ENCODE results near the gene SEPHS2.
"Not testable (repeated sequence)": the region's sequence is repeated elsewhere in the genome, so short reads cannot be mapped to it uniquely, and the experiment has no call there.

SEPHS2 gene

DNA sequence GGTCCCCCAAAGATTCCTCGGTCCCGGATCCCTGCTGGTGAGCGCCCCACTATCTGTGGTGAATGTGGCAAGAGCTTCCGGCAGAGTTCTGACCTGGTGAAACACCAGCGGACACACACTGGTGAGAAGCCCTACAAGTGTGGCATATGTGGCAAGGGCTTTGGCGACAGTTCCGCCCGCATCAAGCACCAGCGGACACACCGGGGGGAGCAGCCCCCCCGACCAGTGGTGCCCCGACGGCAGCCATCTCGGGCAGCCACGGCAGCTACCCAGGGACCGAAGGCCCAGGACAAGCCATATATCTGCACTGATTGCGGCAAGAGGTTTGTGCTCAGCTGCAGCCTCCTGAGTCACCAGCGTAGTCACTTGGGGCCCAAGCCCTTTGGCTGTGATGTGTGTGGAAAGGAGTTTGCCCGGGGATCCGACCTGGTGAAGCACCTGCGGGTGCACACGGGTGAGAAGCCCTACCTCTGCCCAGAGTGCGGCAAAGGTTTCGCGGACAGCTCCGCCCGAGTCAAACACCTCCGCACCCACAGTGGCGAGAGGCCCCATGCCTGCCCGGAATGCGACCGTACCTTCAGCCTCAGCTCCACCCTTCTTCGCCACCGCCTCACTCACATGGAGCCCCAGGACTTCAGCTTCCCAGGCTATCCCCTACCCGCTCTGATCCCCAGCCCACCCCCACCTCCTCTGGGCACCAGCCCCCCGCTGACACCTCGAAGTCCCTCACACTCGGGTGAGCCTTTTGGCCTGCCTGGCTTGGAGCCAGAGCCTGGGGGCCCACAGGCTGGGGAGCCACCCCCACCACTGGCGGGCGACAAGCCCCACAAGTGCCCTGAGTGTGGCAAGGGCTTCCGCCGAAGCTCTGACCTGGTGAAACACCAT lies 47.7 kb downstream of the SEPHS2 start:
- no peak for DNase-seq

DNA sequence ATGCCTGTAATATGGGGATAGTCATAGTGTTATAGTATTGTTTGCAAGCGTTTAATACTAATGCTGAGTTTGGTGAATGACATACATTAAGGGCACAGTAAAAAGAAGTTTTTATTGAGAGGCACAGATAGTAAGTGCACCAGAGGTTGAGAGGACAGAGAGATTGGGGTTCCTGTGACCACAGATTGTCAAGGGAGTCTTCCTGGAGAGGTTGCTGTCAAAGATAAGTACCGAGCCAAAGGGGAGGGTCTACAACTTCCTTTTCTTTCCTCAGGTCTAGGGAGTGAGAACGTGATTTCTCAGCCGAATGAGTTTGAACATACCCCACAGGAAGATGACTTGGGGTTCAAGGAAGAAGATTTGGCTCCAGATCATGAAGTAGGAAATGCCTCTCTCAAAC lies 48.6 kb downstream of the SEPHS2 start:
- no peak for DNase-seq

- DNase-seq, result not testable (repeated sequence)
Measured at GRCh38 chr16:30396627-30397026, 49.0 kb downstream of the SEPHS2 start.

- no peak for DNase-seq
Measured at GRCh38 chr16:30395992-30396585, 49.6 kb downstream of the SEPHS2 start.

- peak; percentile 65 for DNase-seq
Measured at GRCh38 chr16:30395155-30395991, 50.3 kb downstream of the SEPHS2 start, which contains the start of gene ZNF48. Gene ZNF48 (plus strand): TSS chr16:30395420. CDS start chr16:30395795, 375 bp downstream.

DNA sequence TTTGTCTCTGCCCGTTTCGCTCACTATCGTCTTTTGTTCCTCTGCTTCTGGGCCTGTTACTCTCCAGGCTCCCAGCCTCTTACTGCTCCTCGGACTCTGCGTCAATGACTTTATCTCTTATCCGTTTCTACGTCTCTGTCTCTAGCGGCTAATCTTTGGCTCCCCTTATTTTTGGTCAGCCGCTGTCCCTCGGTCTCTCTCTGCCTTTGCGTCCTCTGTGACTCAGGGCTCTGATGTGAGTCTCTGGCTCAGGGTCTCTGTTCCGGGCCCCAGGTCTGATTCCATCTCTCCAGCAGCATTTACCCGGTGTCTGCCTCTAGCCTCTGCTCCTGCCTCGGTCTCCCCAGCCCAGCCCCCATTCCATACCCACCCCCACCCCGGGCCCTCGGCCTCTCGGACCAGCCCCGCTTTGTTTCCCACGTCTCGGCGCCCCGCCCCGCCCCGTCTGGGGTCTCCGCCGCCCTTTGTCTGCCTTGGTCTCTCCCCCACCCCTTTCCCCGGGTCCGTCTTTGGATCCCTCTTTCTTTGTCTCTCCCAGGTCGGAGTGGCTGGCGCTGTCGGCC lies 51.0 kb downstream of the SEPHS2 start:
- DNase-seq, result no peak

Measured in 8988T (cell line).